H1 (cell line): ENCODE results near the gene NAT9. TPM values are rescaled to one million over a fixed set of nuclear protein-coding genes. Genes with fewer than 3 reads are reported as not detected.

Source experiments
- ASH2L ChIP-seq: fragments of 200-600, 300-600 bp; sonication (generic); IDR thresholded peaks from one replicate; pipeline ENCODE4 v1.7.1; 2017; ENCODE audit warnings: low read length
- BACH1 ChIP-seq: IDR thresholded peaks from 2 replicates; pipeline ENCODE4 v1.6.1; 2012; ENCODE audit warnings: low read length, improper control_type of control experiment
- CEBPB ChIP-seq: IDR thresholded peaks from 2 replicates; pipeline ENCODE4 v1.6.1; 2012; ENCODE audit warnings: low read depth, low read length
- CTBP2 ChIP-seq: IDR thresholded peaks from 2 replicates; pipeline ENCODE4 v1.7.0; 2011; ENCODE audit warnings: borderline replicate concordance, mild to moderate bottlenecking, moderate library complexity, mixed read lengths, low read length; ENCODE audit not compliant: insufficient read depth, insufficient read length
- E2F6 ChIP-seq: IDR thresholded peaks from 2 replicates; pipeline ENCODE4 v1.6.1; 2012; ENCODE audit warnings: inconsistent platforms
- EGR1 ChIP-seq: IDR thresholded peaks from 2 replicates; pipeline ENCODE4 v1.6.1; 2011; ENCODE audit warnings: low read depth, low read length, borderline replicate concordance
- EZH2 ChIP-seq: fragments of 200-600 bp; sonication (generic); IDR thresholded peaks from 2 replicates; pipeline ENCODE4 v1.7.1; 2012; ENCODE audit warnings: low read depth, mild to moderate bottlenecking, moderate library complexity, low read length, inconsistent platforms; ENCODE audit not compliant: severe bottlenecking
- FOSL1 ChIP-seq: IDR thresholded peaks from 2 replicates; pipeline ENCODE4 v1.6.1; 2011; ENCODE audit warnings: mild to moderate bottlenecking, low read depth, low read length, moderate library complexity; ENCODE audit not compliant: insufficient read depth
- GTF2F1 ChIP-seq: IDR thresholded peaks from 2 replicates; pipeline ENCODE4 v1.6.1; 2012; ENCODE audit warnings: low read depth, low read length, improper control_type of control experiment, borderline replicate concordance
- HDAC2 ChIP-seq, 2 experiments: fragments of 300-600 bp in 1 of 2; sonication (generic) in 1 of 2; IDR thresholded peaks; 2 replicates each; pipeline ENCODE4 v1.6.1; 2011 to 2012; ENCODE audit warnings: low read depth in 2 of 2, low read length in 2 of 2, mild to moderate bottlenecking in 2 of 2, moderate library complexity in 2 of 2, borderline replicate concordance in 1 of 2, inconsistent platforms in 1 of 2
- KDM5A ChIP-seq: fragments of 200-600 bp; IDR thresholded peaks from 2 replicates; pipeline ENCODE4 v1.7.1; 2012; ENCODE audit warnings: mild to moderate bottlenecking, low read length, inconsistent platforms, mixed read lengths
- NRF1 ChIP-seq: IDR thresholded peaks from 2 replicates; pipeline ENCODE4 v1.6.1; 2011; ENCODE audit warnings: mild to moderate bottlenecking, low read depth, low read length, improper control_type of control experiment
- PHF8 ChIP-seq: fragments of 200-600 bp; sonication (generic); conservative IDR thresholded peaks from 2 replicates; pipeline ENCODE4 v1.7.1; 2012; ENCODE audit warnings: low read depth, mild to moderate bottlenecking, inconsistent platforms, low read length, moderate library complexity
- POLR2AphosphoS5 ChIP-seq: IDR thresholded peaks from 2 replicates; pipeline ENCODE4 v1.6.1; 2011; ENCODE audit warnings: low read depth, low read length
- RBBP5 ChIP-seq: IDR thresholded peaks from 2 replicates; pipeline ENCODE4 v1.7.1; 2012; ENCODE audit warnings: low read depth, mild to moderate bottlenecking, inconsistent platforms, low read length, moderate library complexity, borderline replicate concordance
- SAP30 ChIP-seq: fragments of 300-600 bp; sonication (generic); IDR thresholded peaks from 2 replicates; pipeline ENCODE4 v1.7.1; 2012; ENCODE audit warnings: low read length, moderate library complexity, mild to moderate bottlenecking, inconsistent platforms; ENCODE audit not compliant: insufficient read depth, insufficient replicate concordance
- SIN3A ChIP-seq, 2 experiments: IDR thresholded peaks in 1 of 2; conservative IDR thresholded peaks in 1 of 2; 2 replicates each; pipeline ENCODE4 v1.6.1; 2011 to 2012; ENCODE audit warnings: low read length in 2 of 2, improper control_type of control experiment in 1 of 2, low read depth in 1 of 2, mild to moderate bottlenecking in 1 of 2
- SIX5 ChIP-seq: IDR thresholded peaks from 2 replicates; pipeline ENCODE4 v1.6.1; 2011; ENCODE audit warnings: mild to moderate bottlenecking, low read depth, low read length
- SP2 ChIP-seq: IDR thresholded peaks from 2 replicates; pipeline ENCODE4 v1.6.1; 2012; ENCODE audit warnings: mild to moderate bottlenecking, low read length, inconsistent platforms
- SRF ChIP-seq: IDR thresholded peaks from 2 replicates; pipeline ENCODE4 v1.6.1; 2011; ENCODE audit warnings: mild to moderate bottlenecking, low read depth, low read length, moderate library complexity
- TBP ChIP-seq: IDR thresholded peaks from 2 replicates; pipeline ENCODE4 v1.6.1; 2011; ENCODE audit warnings: low read depth, low read length, improper control_type of control experiment
- ZNF274 ChIP-seq: IDR thresholded peaks from 2 replicates; pipeline ENCODE4 v1.7.0; 2012; ENCODE audit warnings: low read length, borderline replicate concordance; ENCODE audit errors: extremely low read depth
- polyA plus RNA-seq, 7 experiments: library from polyadenylated mRNA; depleted of rRNA in 3 of 7; stranded (reverse) in 5 of 7; unstranded in 2 of 7; fragments of >200 nt in 5 of 7; fragments of 200-250 nt in 2 of 7; gene quantifications; 1 replicate in 5 of 7; 2 replicates in 1 of 7; 4 replicates in 1 of 7; pipeline versions ENCODE4 v1.2.1 to v1.2.3, GENCODE V29; 2011 to 2013; ENCODE audit warnings: missing spikeins in 2 of 7, mixed read lengths in 2 of 7
- total RNA-seq: library from RNA; stranded (reverse); fragmentation: NEBNext Ultra II Directional; extraction: Animal tissue kit (Norgen Biotek cat#: 25700); gene quantifications from 2 replicates; pipeline ENCODE4 v1.2.1, GENCODE V29; 2021

Gene NAT9
- total and polyA plus RNA-seq, 2 of the 8 experiments (the other 6 are each of a cell fraction or from before 2014, with no cell fraction given) = 32.3 to 42.7 TPM

- TF ChIP-seq ZNF274 (no peak), HDAC2 (IDR thresholded peaks at IDR 0.05; ENCODE audit: borderline replicate concordance in 1 of 2, low read depth in 2 of 2, low read length in 2 of 2) (no peak), ASH2L (no peak), GTF2F1 (no peak), SIX5 (no peak), SAP30 (peak; percentile 37), POLR2AphosphoS5 (no peak), TBP (0 out of 2 replicates have a peak, but pooled peaks have one; percentile 12), SRF (no peak), BACH1 (no peak; the same call in 1 of the 2 replicates), NRF1 (peak; percentile 93), FOSL1 (no peak), EZH2 (no peak), PHF8 (peak; percentile 64), CEBPB (no peak), RBBP5 (no peak), E2F6 (peak; percentile 84), SIN3A (conservative IDR thresholded peaks at IDR 0.05 in 1 of 2, IDR thresholded peaks at IDR 0.05 in 1 of 2; ENCODE audit: low read depth in 1 of 2, low read length in 2 of 2) (peak in 1 of 2 experiments; percentile 91; a peak in 2 of 4 replicates), CTBP2 (no peak), KDM5A (no peak), EGR1 (peak; percentile 71; the same call in 1 of the 2 replicates), SP2 (0 out of 2 replicates have a peak, but pooled peaks have one; percentile 3)
Measured at GRCh38 chr17:74776044-74776962, at the start of gene NAT9 (continued).
